ENCODE data around the gene AGAP3.

- TF ChIP-seq CTCF (IDR thresholded peaks at IDR 0.05; ENCODE audit: borderline replicate concordance, extremely low read depth, low read length, poor library complexity, severe bottlenecking) (no peak), EZH2 (IDR thresholded peaks at IDR 0.05; ENCODE audit: borderline replicate concordance, low read depth, low read length, severe bottlenecking) (no peak)
Measured at GRCh38 chr7:151093748-151094147, 7.5 kb downstream of the AGAP3 start.

Data from DND-41 (cell line).